NB4 (cell line): ENCODE results near the gene RWDD3.

Experiments used
- DNase-seq: peaks from one replicate; pipeline ENCODE4 v3.0.0; 2010; ENCODE audit warnings: low read depth
- H3K4me3 ChIP-seq: one replicate; pipeline ENCODE4 v1.5.1; 2011; ENCODE audit warnings: mild to moderate bottlenecking, low read depth, low read length, moderate library complexity
- MYC ChIP-seq: IDR thresholded peaks from 2 replicates; pipeline ENCODE4 v1.6.1; 2011; ENCODE audit warnings: low read depth, low read length
- POLR2A ChIP-seq: IDR thresholded peaks from 2 replicates; pipeline ENCODE4 v1.6.1; 2011; ENCODE audit warnings: mild to moderate bottlenecking; ENCODE audit not compliant: insufficient read length; ENCODE audit errors: extremely low read depth
- TF ChIP-seq, protein P1 (sequence below): IDR thresholded peaks from 2 replicates; pipeline ENCODE4 v1.6.1; 2011; ENCODE audit warnings: low read depth, low read length
- TF ChIP-seq, protein P2 (sequence below): IDR thresholded peaks from one replicate; pipeline ENCODE4 v1.5.1; 2012; ENCODE audit warnings: low read depth, low read length

Gene RWDD3, protein sequence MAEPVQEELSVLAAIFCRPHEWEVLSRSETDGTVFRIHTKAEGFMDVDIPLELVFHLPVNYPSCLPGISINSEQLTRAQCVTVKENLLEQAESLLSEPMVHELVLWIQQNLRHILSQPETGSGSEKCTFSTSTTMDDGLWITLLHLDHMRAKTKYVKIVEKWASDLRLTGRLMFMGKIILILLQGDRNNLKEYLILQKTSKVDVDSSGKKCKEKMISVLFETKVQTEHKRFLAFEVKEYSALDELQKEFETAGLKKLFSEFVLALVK

DNA sequence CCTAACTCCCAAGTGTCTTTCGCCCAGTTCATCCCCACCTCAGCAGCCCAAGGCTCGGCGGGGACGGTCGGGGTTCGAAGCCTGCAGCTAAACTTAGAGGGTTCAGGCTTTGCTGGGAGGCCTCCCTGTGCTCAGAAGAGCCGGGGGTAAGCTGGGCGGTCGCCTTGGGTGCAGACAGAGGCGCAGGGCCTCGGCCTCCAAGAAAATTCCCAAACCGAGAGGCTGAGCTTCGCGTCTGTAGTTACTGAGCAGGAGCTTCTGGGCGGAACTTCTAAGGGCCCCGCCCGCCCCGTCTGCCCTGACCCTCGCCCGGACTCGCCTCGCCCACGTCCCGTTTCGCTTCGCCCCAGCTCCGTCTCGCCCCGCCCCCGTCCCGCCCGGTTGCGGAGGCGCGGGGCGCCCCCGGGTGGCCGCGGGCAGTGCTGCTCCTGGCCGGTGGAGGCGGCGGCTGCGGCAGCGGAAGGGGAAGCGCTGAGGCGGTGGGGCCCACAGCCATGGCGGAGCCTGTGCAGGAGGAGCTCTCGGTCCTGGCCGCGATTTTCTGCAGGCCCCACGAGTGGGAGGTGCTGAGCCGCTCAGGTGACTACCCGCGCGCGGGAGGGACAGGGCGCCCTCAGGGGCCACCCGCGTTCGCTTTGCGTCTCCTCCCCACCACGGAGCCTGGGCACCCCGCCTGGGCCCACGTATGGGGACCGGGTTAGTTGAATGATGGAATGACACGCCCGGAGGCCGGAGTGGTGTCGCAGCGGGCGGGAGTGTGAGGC, at the start of gene RWDD3:
RWDD3 (plus strand) TSS at position 474 of the 764 bp plus-strand sequence; CDS start at position 495, 21 bp downstream.
- peak; percentile 89 for DNase-seq
- peak within 1 kb of the TSS; percentile 77 for H3K4me3 ChIP-seq
- TF ChIP-seq, protein P1, sequence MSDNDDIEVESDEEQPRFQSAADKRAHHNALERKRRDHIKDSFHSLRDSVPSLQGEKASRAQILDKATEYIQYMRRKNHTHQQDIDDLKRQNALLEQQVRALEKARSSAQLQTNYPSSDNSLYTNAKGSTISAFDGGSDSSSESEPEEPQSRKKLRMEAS = peak; percentile 58
- TF ChIP-seq POLR2A = peak; percentile 66
- TF ChIP-seq MYC = no peak
- TF ChIP-seq, protein P2, sequence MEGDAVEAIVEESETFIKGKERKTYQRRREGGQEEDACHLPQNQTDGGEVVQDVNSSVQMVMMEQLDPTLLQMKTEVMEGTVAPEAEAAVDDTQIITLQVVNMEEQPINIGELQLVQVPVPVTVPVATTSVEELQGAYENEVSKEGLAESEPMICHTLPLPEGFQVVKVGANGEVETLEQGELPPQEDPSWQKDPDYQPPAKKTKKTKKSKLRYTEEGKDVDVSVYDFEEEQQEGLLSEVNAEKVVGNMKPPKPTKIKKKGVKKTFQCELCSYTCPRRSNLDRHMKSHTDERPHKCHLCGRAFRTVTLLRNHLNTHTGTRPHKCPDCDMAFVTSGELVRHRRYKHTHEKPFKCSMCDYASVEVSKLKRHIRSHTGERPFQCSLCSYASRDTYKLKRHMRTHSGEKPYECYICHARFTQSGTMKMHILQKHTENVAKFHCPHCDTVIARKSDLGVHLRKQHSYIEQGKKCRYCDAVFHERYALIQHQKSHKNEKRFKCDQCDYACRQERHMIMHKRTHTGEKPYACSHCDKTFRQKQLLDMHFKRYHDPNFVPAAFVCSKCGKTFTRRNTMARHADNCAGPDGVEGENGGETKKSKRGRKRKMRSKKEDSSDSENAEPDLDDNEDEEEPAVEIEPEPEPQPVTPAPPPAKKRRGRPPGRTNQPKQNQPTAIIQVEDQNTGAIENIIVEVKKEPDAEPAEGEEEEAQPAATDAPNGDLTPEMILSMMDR = peak; percentile 46

DNA sequence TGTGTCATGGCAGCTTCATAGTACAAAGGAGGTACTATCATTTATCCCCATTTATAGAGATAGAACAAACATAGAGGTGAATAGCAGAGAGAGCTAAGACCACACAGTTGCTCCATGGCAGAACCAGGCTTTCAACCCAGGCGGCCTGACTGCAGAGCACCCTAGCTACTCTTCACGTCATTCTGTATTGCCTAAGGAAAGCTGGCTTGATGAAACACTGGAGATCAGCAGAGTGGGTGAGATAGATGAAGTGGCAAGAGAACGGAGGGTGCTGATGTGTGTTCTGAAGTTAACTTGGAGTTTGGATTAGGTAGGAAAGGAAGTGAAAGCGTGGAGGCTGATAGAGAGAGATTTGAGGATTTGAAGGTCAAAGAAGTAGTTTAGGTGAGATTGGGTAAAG, 47.9 kb upstream of the RWDD3 start:
- no peak for DNase-seq
- H3K4me3 ChIP-seq = no peak overlapping the region
- TF ChIP-seq, protein P2 = no peak
- no peak for TF ChIP-seq MYC
- no peak for TF ChIP-seq POLR2A
- TF ChIP-seq, protein P1 = no peak

DNA sequence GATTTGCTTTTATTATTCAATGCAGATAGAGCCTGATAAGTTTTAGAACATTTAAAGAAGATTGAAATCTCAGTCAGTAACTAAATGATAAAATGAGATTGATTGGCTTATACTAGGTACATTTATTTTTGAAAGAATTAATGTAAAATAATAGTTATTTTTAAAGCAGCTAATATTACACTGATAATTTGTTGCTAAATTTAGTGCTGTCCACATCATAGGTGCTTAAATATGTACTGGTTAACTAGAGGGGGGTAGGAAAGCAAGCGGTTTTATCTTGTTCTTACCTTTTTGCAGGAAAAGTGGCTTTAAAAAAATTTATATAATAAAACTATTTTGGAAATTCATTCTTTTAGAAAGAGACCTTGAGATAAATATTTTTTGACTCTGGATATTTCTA, 40.4 kb upstream of the RWDD3 start:
- DNase-seq = no peak
- no peak overlapping the region for H3K4me3 ChIP-seq
- TF ChIP-seq, protein P1 = no peak

DNA sequence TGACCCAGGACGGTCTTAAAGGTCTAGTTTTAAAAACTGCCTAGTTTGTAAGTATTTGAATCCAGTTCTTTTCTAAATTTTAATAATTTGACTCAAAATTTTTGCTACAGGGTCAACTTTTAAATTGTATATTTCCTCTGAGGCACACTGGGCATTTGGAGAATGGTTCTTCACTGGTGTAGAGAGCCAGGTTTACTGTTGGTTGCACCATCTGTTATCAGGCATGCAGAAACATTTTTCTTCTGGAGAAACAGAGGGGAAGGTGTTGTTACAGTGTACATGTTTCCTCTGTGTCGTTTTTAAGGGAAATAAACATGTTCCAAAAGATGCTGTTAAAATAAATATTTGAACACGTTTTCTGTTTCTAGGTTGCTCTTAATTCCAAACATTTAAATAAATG, 39.0 kb upstream of the RWDD3 start:
- no peak overlapping the region for H3K4me3 ChIP-seq
- TF ChIP-seq, protein P1 = no peak
- TF ChIP-seq, protein P2 = no peak
- TF ChIP-seq POLR2A (no peak), MYC (no peak)
- no peak for DNase-seq

DNA sequence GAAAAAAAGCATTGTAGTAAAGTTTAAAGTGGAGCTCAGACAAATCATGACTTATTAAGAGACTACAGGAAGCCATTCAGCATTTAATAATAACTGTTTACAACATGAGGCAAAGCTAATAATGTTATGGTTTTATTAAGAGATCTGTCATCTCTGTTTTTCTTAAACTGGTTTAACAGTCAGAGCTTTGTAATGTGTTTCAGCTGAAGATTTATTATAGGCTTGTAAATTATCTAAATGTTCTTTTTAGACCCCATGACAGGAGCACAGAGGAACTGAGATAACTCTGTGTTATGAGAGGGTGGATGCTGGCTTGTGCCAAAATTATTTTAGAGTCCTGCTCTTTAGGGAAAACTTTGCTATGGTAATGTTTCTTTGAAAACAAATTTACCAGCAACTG, 38.0 kb upstream of the RWDD3 start:
- DNase-seq = no peak

More for the DNA sequence above, 38.0 kb upstream of the RWDD3 start:
- H3K4me3 ChIP-seq = no peak overlapping the region
- no peak for TF ChIP-seq MYC
- TF ChIP-seq, protein P1 = no peak
- no peak for TF ChIP-seq POLR2A
- TF ChIP-seq, protein P2 = no peak
